ENCODE data around the gene HSPA4.
"Not testable (repeated sequence)": the region's sequence is repeated elsewhere in the genome, so short reads cannot be mapped to it uniquely, and the experiment has no call there.

HSPA4 gene

GRCh38 chr5:133130387-133131118 is 78.7 kb downstream of the HSPA4 start:
- no peak for TF ChIP-seq CTCF (IDR thresholded peaks at IDR 0.05; ENCODE audit: low read depth, low read length)
- Histone ChIP-seq H3K36me3 (no peaks in the 10 kb centered on the region), H3K27me3 (ENCODE audit: insufficient read depth, low read depth, severe bottlenecking) (no peaks in the 10 kb centered on the region), H3K27ac (no peak overlapping the region), H3K9me3 (ENCODE audit: severe bottlenecking) (peaks cover 5% of the 10 kb centered on the region), H3K4me3 (ENCODE audit: low read depth, low read length) (no peak overlapping the region)
- no peak for DNase-seq

GRCh38 chr5:133132717-133133116 is 80.9 kb downstream of the HSPA4 start:
- no peak for TF ChIP-seq CTCF (IDR thresholded peaks at IDR 0.05; ENCODE audit: low read depth, low read length)
- Histone ChIP-seq H3K27ac (no peak overlapping the region), H3K4me3 (ENCODE audit: low read depth, low read length) (no peak overlapping the region), H3K9me3 (ENCODE audit: severe bottlenecking) (peaks cover 7% of the 10 kb centered on the region), H3K27me3 (ENCODE audit: insufficient read depth, low read depth, severe bottlenecking) (no peaks in the 10 kb centered on the region), H3K36me3 (no peaks in the 10 kb centered on the region)
- no peak for DNase-seq

DNA sequence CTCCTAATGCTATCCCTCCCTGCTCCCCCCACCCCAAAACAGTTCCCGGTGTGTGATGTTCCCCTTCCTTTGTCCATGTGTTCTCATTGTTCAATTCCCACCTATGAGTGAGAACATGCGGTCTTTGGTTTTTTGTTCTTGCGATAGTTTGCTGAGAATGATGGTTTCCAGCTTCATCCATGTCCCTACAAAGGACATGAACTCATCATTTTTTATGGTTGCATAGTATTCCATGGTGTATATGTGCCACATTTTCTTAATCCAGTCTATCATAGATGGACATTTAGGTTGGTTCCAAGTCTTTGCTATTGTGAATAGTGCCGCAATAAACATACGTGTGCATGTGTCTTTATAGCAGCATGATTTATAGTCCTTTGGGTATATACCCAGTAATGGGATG is 81.4 kb downstream of the HSPA4 start:
- not testable (repeated sequence) for H3K27me3 ChIP-seq (ENCODE audit: insufficient read depth, low read depth, severe bottlenecking); H3K9me3 ChIP-seq (ENCODE audit: severe bottlenecking); H3K36me3 ChIP-seq; H3K27ac ChIP-seq; H3K4me3 ChIP-seq (ENCODE audit: low read depth, low read length); DNase-seq

GRCh38 chr5:133136890-133137289 is 85.1 kb downstream of the HSPA4 start:
- H3K36me3 ChIP-seq; DNase-seq; H3K27me3 ChIP-seq (ENCODE audit: insufficient read depth, low read depth, severe bottlenecking): not testable (repeated sequence)

DNA sequence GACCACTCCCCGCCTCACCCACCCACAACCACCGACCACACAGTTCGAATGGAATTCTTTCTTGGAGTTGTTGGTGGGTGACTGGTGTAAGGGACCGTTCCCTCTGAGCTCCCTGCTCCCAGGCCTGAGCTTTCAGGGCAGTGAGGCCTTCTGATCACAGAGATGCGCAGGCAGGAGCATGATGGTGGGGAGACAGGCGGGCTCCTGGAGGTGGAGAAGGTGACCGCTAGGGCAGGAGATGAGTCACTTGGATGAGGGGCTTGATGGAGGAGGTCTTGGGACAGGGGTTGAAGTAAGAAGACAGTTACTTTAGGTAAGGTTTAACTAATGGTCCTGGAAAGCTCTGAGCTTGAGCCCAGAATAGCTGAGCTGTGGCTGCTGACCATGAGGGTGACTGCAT is 88.5 kb downstream of the HSPA4 start:
- H3K27ac ChIP-seq = no peak overlapping the region
- no peak for TF ChIP-seq CTCF (IDR thresholded peaks at IDR 0.05; ENCODE audit: low read depth, low read length)
- H3K9me3 ChIP-seq (ENCODE audit: severe bottlenecking) = peaks cover 3% of the 10 kb centered on the region
- no peaks in the 10 kb centered on the region for H3K27me3 ChIP-seq (ENCODE audit: insufficient read depth, low read depth, severe bottlenecking)
- H3K4me3 ChIP-seq (ENCODE audit: low read depth, low read length) = no peak overlapping the region
- DNase-seq = no peak
- H3K36me3 ChIP-seq = no peaks in the 10 kb centered on the region

More at GRCh38 chr5:133136890-133137289, 85.1 kb downstream of the HSPA4 start:
- not testable (repeated sequence) for H3K27ac ChIP-seq; H3K4me3 ChIP-seq (ENCODE audit: low read depth, low read length); H3K9me3 ChIP-seq (ENCODE audit: severe bottlenecking)

GRCh38 chr5:133141746-133142145 is 89.9 kb downstream of the HSPA4 start:
- Histone ChIP-seq H3K27ac (no peak overlapping the region), H3K4me3 (ENCODE audit: low read depth, low read length) (no peak overlapping the region), H3K36me3 (no peaks in the 10 kb centered on the region), H3K27me3 (ENCODE audit: insufficient read depth, low read depth, severe bottlenecking) (no peaks in the 10 kb centered on the region), H3K9me3 (ENCODE audit: severe bottlenecking) (no peaks in the 10 kb centered on the region)
- no peak for TF ChIP-seq CTCF (IDR thresholded peaks at IDR 0.05; ENCODE audit: low read depth, low read length)
- no peak for DNase-seq

GRCh38 chr5:133142782-133143181 is 91.0 kb downstream of the HSPA4 start:
- Histone ChIP-seq H3K9me3 (ENCODE audit: severe bottlenecking) (no peaks in the 10 kb centered on the region), H3K36me3 (no peaks in the 10 kb centered on the region), H3K27ac (no peak overlapping the region), H3K4me3 (ENCODE audit: low read depth, low read length) (no peak overlapping the region), H3K27me3 (ENCODE audit: insufficient read depth, low read depth, severe bottlenecking) (no peaks in the 10 kb centered on the region)
- DNase-seq = no peak
- no peak for TF ChIP-seq CTCF (IDR thresholded peaks at IDR 0.05; ENCODE audit: low read depth, low read length)

Data from WERI-Rb-1 (cell line).